Measurements from ENCODE around the gene SMO. TPM values are rescaled to one million over a fixed set of nuclear protein-coding genes. Genes with fewer than 3 reads are reported as not detected.
A peak's percentile ranks its signal among the peaks of the same experiment; 100 is the strongest.

Gene SMO
- total and polyA plus RNA-seq, 8 donors = 2.6 to 13.4 (median 4.3) TPM

DNA sequence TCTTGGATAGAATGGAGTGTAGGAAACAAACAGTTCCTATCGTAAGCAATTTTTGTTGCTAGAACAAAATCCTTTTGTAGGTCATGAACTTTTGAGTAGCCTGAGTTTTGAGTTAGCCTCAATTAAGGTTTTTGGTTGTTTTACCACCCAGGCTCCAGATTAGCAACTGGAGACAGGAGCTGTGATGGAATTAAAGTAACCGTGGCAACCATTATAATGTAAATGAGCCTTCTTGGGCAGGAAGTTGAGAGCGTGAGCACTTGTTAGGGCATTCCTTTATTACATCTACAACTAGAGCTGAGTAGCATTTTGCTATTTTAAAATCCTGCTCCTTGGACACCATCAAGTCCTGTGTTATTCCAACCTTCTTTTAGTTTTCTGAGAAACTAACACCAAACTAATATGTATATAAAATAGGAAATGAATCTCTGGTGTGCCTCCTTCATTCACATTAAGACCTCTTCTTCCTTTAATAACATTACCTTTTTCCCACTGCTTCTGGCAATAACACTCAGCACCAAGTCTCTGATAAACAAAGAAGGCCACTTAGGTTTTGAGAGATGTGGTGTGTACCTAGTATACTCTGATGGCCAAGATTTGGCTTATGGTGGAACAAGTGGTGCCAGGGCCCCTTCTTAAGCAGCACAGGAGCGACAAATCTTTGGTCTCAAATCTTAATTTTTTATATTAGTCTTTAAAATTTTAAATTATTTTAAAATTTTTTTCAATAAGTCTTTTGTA is 70.4 kb downstream of the SMO start:
- TF ChIP-seq, protein P1, sequence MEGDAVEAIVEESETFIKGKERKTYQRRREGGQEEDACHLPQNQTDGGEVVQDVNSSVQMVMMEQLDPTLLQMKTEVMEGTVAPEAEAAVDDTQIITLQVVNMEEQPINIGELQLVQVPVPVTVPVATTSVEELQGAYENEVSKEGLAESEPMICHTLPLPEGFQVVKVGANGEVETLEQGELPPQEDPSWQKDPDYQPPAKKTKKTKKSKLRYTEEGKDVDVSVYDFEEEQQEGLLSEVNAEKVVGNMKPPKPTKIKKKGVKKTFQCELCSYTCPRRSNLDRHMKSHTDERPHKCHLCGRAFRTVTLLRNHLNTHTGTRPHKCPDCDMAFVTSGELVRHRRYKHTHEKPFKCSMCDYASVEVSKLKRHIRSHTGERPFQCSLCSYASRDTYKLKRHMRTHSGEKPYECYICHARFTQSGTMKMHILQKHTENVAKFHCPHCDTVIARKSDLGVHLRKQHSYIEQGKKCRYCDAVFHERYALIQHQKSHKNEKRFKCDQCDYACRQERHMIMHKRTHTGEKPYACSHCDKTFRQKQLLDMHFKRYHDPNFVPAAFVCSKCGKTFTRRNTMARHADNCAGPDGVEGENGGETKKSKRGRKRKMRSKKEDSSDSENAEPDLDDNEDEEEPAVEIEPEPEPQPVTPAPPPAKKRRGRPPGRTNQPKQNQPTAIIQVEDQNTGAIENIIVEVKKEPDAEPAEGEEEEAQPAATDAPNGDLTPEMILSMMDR (IDR thresholded peaks at IDR 0.05) = no peak
- Histone ChIP-seq H3K27ac (no peak overlapping the region), H3K27me3 (no peaks in the 10 kb centered on the region), H3K4me1 (no peaks in the 10 kb centered on the region), H3K9me3 (no peaks in the 10 kb centered on the region), H3K36me3 (no peaks in the 10 kb centered on the region), H3K4me3 (no peak overlapping the region)
- intact Hi-C loops (cut with DNase I) = no loop called here
- DNase-seq = no peak
- no peak for ATAC-seq
- 81 to 86% methylated on average over 4 of the region's 4 CpGs for WGBS, 2 donors
- FAIRE-seq = peak; percentile 9

DNA sequence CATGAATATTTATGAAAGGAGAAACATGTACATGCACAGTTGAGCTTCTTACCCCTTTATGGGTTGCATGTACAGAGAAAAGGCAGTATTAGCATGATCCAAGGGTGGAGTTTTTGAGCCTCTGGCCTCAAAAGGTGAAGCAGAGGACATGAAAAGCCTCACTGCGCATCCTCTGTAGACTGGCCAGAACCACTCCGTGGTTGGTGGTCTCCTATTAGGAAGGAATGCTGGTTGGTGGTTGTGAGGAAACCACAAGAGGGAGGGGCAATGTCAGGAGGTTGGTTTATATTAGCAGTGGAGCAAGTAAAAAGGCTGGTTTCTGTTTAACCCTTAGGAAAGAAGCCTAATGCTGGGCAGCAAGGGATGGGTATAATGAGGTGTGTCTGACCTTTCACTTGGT is 73.9 kb downstream of the SMO start:
- DNase-seq (no peak), FAIRE-seq (no peak), ATAC-seq (no peak)
- H3K4me1 ChIP-seq = no peaks in the 10 kb centered on the region
- no peaks in the 10 kb centered on the region for H3K27me3 ChIP-seq
- H3K27ac ChIP-seq = no peak overlapping the region
- TF ChIP-seq, protein P1 (IDR thresholded peaks at IDR 0.05) = no peak
- no peaks in the 10 kb centered on the region for H3K9me3 ChIP-seq
- WGBS, 2 donors = 86 to 89% methylated on average over 2 of the region's 2 CpGs
- no peak overlapping the region for H3K4me3 ChIP-seq
- intact Hi-C loops (cut with DNase I) = no loop called here
- no peaks in the 10 kb centered on the region for H3K36me3 ChIP-seq

Other genes with a start within 250 kb of the SMO start
- 10 to 100 TPM; 11.9 to 20.7 (median 15.1) TPM for gene TNPO3, start 133.5 kb upstream of the SMO start, total RNA-seq
- gene TNPO3, start 133.5 kb upstream of the SMO start, polyA plus RNA-seq = 1 to 10 TPM; 6.5 to 9.2 TPM
- 10 to 100 TPM in 5 of 6 donors, 1 to 10 TPM in 1; 6.9 to 37.9 (median 18.0) TPM for gene TSPAN33, start 43.9 kb upstream of the SMO start, total RNA-seq
- 10 to 100 TPM; 11.2 to 14.2 TPM for gene TSPAN33, start 43.9 kb upstream of the SMO start, polyA plus RNA-seq
- gene AHCYL2, start 36.4 kb downstream of the SMO start, total RNA-seq = 10 to 100 TPM; 11.5 to 16.8 (median 13.7) TPM
- gene AHCYL2, start 36.4 kb downstream of the SMO start, polyA plus RNA-seq = 1 to 10 TPM; 5.1 to 8.7 TPM
- under 1 TPM; 0.16 to 0.55 (median 0.35) TPM for gene STRIP2, start 245.8 kb downstream of the SMO start, total RNA-seq
- gene STRIP2, start 245.8 kb downstream of the SMO start, polyA plus RNA-seq = under 1 TPM; 0.38 to 0.85 TPM

Data from pancreas (tissue), 10 donors.